HCT116 (cell line): ENCODE data around the gene EXD3. TPM values are rescaled to one million over a fixed set of nuclear protein-coding genes. Genes with fewer than 3 reads are reported as not detected.
A peak's percentile ranks its signal among the peaks of the same experiment; 100 is the strongest.

Experiments
- ATAC-seq: fragments of 200-7000 bp; cut with Tn5 transposase; 2 replicates; pipeline ENCODE4 v1.9.1; 2020; ENCODE audit warnings: mild to moderate bottlenecking, moderate library complexity
- BruUV-seq: library from RNA; stranded (reverse); fragments of 400-500 nt; replicated peaks from 2 replicates; lab custom pipeline; 2021; lab: Mats Ljungman, UMichigan
- CTCF ChIA-PET: fragments of 300-600 bp; sonication (Branson Sonifier 250); formaldehyde crosslinking; loops from one replicate; lab custom pipeline; 2021; ENCODE audit warnings: antibody characterized with exemption; lab: Charles Lee
- POLR2A ChIA-PET: fragments of 300-600, 350-600 bp; sonication (Branson Sonifier 250); formaldehyde crosslinking; loops from one replicate; lab custom pipeline; 2021; ENCODE audit warnings: antibody characterized with exemption; lab: Charles Lee
- RAD21 ChIA-PET, 2 experiments: fragments of 300-600 bp; sonication (Branson Sonifier 250); formaldehyde crosslinking; loops; one replicate each; lab custom pipeline; 2023; ENCODE audit warnings: low total read pairs in 2 of 2; ENCODE audit not compliant: uncharacterized antibody in 2 of 2, unreplicated experiment in 2 of 2, low non-redundant PET in 1 of 2; lab: Charles Lee
- DNase-seq: peaks from one replicate; pipeline ENCODE4 v3.0.0-alpha.2; 2010; ENCODE audit warnings: low read depth, low spot score
- H2AFZ ChIP-seq: fragments of 200-600 bp; shearing (Covaris generic), sonication (generic); 2 replicates; pipeline ENCODE4 v1.6.1; 2017; ENCODE audit warnings: low read depth, mixed run types, mixed read lengths, antibody characterized with exemption, low read length; ENCODE audit not compliant: poor library complexity, severe bottlenecking
- H3K27ac ChIP-seq: 2 replicates; pipeline ENCODE4 v1.5.1; 2012; ENCODE audit warnings: low read depth, low read length
- H3K27me3 ChIP-seq: fragments of 200-600 bp; sonication (generic); 2 replicates; pipeline ENCODE4 v1.6.1; 2016; ENCODE audit warnings: mixed run types, low read length, mixed read lengths; ENCODE audit not compliant: insufficient read depth
- H3K36me3 ChIP-seq, 2 experiments: fragments of 200-500 bp in 1 of 2; fragments of 200-600 bp in 1 of 2; sonication (Bioruptor generic) in 1 of 2; sonication (generic) in 1 of 2; 2 replicates each; pipeline versions ENCODE4 v1.5.1 to v1.6.1; 2014 to 2016; ENCODE audit warnings: low read length in 2 of 2, inconsistent platforms in 1 of 2, mixed read lengths in 1 of 2, mixed run types in 1 of 2; ENCODE audit not compliant: insufficient read depth in 2 of 2, control insufficient read depth in 1 of 2
- H3K4me1 ChIP-seq, 2 experiments: fragments of 200-600 bp in 1 of 2; sonication (generic) in 1 of 2; 2 replicates each; pipeline versions ENCODE4 v1.5.1 to v1.6.1; 2012 to 2017; ENCODE audit warnings: low read length in 2 of 2, inconsistent platforms in 1 of 2, mild to moderate bottlenecking in 1 of 2, mixed read lengths in 1 of 2, mixed run types in 1 of 2, moderate library complexity in 1 of 2; ENCODE audit not compliant: insufficient read depth in 2 of 2, control insufficient read depth in 1 of 2
- H3K4me2 ChIP-seq: fragments of 200-600 bp; sonication (generic); 2 replicates; pipeline ENCODE4 v1.6.1; 2017; ENCODE audit warnings: mixed run types, low read length, mixed read lengths
- H3K4me3 ChIP-seq, 2 experiments: fragments of 200-600 bp in 1 of 2; sonication (generic) in 1 of 2; replicated peaks in 1 of 2; 2 replicates each; pipeline ENCODE4 v1.5.1; 2011 to 2016; ENCODE audit warnings: low read length in 2 of 2, control low read depth in 1 of 2, low read depth in 1 of 2, mild to moderate bottlenecking in 1 of 2, mixed read lengths in 1 of 2, mixed run types in 1 of 2
- H3K79me2 ChIP-seq: fragments of 200-600 bp; sonication (generic); 2 replicates; pipeline ENCODE4 v1.6.1; 2017; ENCODE audit warnings: mild to moderate bottlenecking, mixed run types, low read length, moderate library complexity, mixed read lengths; ENCODE audit not compliant: insufficient read depth
- H3K9ac ChIP-seq: fragments of 200-600 bp; sonication (generic); 2 replicates; pipeline ENCODE4 v1.6.1; 2016; ENCODE audit warnings: low read length, mixed read lengths
- H3K9me2 ChIP-seq: fragments of 200-600 bp; sonication (generic), shearing (Covaris generic); 2 replicates; pipeline ENCODE4 v1.6.1; 2017; ENCODE audit warnings: mixed run types, mild to moderate bottlenecking, moderate library complexity; ENCODE audit not compliant: insufficient read depth
- H3K9me3 ChIP-seq, 2 experiments: fragments of 200-500 bp in 1 of 2; fragments of 200-600 bp in 1 of 2; sonication (Bioruptor generic) in 1 of 2; sonication (generic) in 1 of 2; 2 replicates each; pipeline ENCODE4 v1.6.1; 2014 to 2017; ENCODE audit warnings: low read length in 2 of 2, mixed read lengths in 2 of 2, inconsistent platforms in 1 of 2, low read depth in 1 of 2, mild to moderate bottlenecking in 1 of 2, mixed run types in 1 of 2, moderate library complexity in 1 of 2; ENCODE audit not compliant: control insufficient read depth in 1 of 2, insufficient read depth in 1 of 2
- H4K20me1 ChIP-seq: fragments of 200-600 bp; sonication (generic), shearing (Covaris generic); 2 replicates; pipeline ENCODE4 v1.6.1; 2017; ENCODE audit warnings: mixed run types, mild to moderate bottlenecking, moderate library complexity; ENCODE audit not compliant: insufficient read depth
- CEBPB ChIP-seq: IDR thresholded peaks from 2 replicates; pipeline ENCODE4 v1.6.1; 2012; ENCODE audit warnings: low read depth
- MAX ChIP-seq: IDR thresholded peaks from 2 replicates; pipeline ENCODE4 v1.6.1; 2012
- POLR2A ChIP-seq: IDR thresholded peaks from 2 replicates; pipeline ENCODE4 v1.7.0; 2011; ENCODE audit warnings: borderline replicate concordance; ENCODE audit not compliant: insufficient read depth, insufficient read length; ENCODE audit errors: extremely low read depth
- SP1 ChIP-seq: IDR thresholded peaks from 2 replicates; pipeline ENCODE4 v1.6.1; 2012; ENCODE audit warnings: low read depth
- TCF7L2 ChIP-seq: IDR thresholded peaks from 2 replicates; pipeline ENCODE4 v1.7.0; 2011; ENCODE audit warnings: borderline replicate concordance, inconsistent platforms; ENCODE audit not compliant: insufficient read depth, insufficient read length; ENCODE audit errors: extremely low read depth
- ZFX ChIP-seq: fragments of 450-650 bp; IDR thresholded peaks from 2 replicates; pipeline ENCODE4 v1.6.1; 2017
- intact Hi-C: fragments of 100-400 bp; cut with micrococcal nuclease; formaldehyde crosslinking; loops from 2 replicates; pipeline ENCODE4 v1.10.0; 2022
- total RNA-seq: library from RNA; stranded (reverse); gene quantifications from one replicate; pipeline ENCODE4 v1.2.1, GENCODE V29; 2021; ENCODE audit not compliant: unreplicated experiment
- TF ChIP-seq, protein P1 (sequence below), 3 experiments: fragments of 200-600 bp in 1 of 3; sonication (generic) in 1 of 3; IDR thresholded peaks in 2 of 3; conservative IDR thresholded peaks in 1 of 3; 2 replicates each; pipeline ENCODE4 v1.5.1; 2012 to 2017; ENCODE audit warnings: low read depth in 2 of 3, low read length in 2 of 3, antibody characterized with exemption in 1 of 3, borderline replicate concordance in 1 of 3, control low read depth in 1 of 3, mild to moderate bottlenecking in 1 of 3, mixed read lengths in 1 of 3, mixed run types in 1 of 3, moderate library complexity in 1 of 3; ENCODE audit not compliant: insufficient read depth in 1 of 3
- TF ChIP-seq, protein P2 (sequence below): IDR thresholded peaks from 2 replicates; pipeline ENCODE4 v1.6.1; 2012

EXD3 gene
- total RNA-seq, 1 experiment from 2014 or later = 25.4 TPM

DNA sequence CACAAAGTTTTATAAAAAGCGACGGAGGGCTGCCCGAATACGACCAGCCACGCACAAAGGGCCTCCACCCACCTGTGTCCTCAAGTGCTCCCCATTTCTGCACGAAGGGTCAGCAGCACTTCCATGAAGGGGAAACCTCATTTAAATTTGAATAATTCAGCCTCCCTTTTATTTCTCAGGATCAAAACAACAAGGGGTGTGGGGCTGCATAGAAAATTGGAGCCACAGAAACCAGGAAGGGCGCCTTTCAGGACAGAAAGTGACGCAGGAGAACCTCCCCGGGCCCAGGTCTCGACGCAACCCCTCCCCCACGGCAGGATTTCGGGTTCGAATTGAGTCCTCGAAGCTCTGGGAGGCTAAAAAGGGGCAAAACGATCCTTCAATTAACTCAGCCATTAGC, 123.0 kb downstream of the EXD3 start:
- DNase-seq (no peak), ATAC-seq (no peak)
- no peak overlapping the region for H3K27ac ChIP-seq
- H3K4me1 ChIP-seq = peaks cover 32 to 67% of the 10 kb centered on the region in 2 experiments
- H3K9ac ChIP-seq = no peak overlapping the region
- ChIA-PET RAD21 (no interaction called here), POLR2A (no interaction called here), CTCF (no interaction called here)
- no peaks in the 10 kb centered on the region for H3K36me3 ChIP-seq
- H3K9me2 ChIP-seq = no peaks in the 10 kb centered on the region
- TF ChIP-seq, protein P1, sequence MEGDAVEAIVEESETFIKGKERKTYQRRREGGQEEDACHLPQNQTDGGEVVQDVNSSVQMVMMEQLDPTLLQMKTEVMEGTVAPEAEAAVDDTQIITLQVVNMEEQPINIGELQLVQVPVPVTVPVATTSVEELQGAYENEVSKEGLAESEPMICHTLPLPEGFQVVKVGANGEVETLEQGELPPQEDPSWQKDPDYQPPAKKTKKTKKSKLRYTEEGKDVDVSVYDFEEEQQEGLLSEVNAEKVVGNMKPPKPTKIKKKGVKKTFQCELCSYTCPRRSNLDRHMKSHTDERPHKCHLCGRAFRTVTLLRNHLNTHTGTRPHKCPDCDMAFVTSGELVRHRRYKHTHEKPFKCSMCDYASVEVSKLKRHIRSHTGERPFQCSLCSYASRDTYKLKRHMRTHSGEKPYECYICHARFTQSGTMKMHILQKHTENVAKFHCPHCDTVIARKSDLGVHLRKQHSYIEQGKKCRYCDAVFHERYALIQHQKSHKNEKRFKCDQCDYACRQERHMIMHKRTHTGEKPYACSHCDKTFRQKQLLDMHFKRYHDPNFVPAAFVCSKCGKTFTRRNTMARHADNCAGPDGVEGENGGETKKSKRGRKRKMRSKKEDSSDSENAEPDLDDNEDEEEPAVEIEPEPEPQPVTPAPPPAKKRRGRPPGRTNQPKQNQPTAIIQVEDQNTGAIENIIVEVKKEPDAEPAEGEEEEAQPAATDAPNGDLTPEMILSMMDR (IDR thresholded peaks at IDR 0.05 in 2 of 3, conservative IDR thresholded peaks at IDR 0.05 in 1 of 3; ENCODE audit: borderline replicate concordance in 1 of 3, insufficient read depth in 1 of 3, low read depth in 2 of 3, low read length in 2 of 3) = no peak
- TF ChIP-seq POLR2A (no peak), TCF7L2 (no peak), ZFX (no peak)
- TF ChIP-seq, protein P2, sequence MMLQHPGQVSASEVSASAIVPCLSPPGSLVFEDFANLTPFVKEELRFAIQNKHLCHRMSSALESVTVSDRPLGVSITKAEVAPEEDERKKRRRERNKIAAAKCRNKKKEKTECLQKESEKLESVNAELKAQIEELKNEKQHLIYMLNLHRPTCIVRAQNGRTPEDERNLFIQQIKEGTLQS = no peak
- BruUV-seq = TSS peak; percentile 92
- no peaks in the 10 kb centered on the region for H3K27me3 ChIP-seq
- intact Hi-C loops = loop anchor here (2.0 kb wide), 1 partner anchor 107 kb away; no protein-coding TSS in a partner anchor
- H3K4me2 ChIP-seq = peak overlapping the region; percentile 97; the same call in 1 of the 2 replicates
- H4K20me1 ChIP-seq = peaks cover 2% of the 10 kb centered on the region; the same call in 1 of the 2 replicates
- no peaks in the 10 kb centered on the region for H3K9me3 ChIP-seq
- H3K4me3 ChIP-seq = no peak overlapping the region; a peak in 1 of 4 replicates
- no peak overlapping the region for H2AFZ ChIP-seq
- peaks cover 17% of the 10 kb centered on the region for H3K79me2 ChIP-seq

DNA sequence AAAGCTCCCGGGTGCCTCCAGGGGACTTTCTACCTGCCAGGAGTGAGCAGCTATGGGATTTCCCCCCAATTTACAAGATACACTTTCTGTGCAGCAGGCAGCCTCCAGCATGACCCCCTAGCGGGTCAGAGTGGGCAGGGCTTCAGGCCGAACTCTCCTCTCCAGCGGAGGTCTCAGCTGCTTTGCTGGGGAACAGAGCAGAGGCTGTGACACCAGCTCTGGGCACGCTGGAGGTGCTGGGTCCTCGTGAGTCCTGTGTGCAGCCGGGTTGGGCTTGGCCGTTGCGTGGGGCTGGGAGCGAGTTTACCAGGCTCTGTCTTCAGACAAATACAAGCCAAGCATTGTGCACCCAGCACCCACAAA, 123.8 kb downstream of the EXD3 start:
- no peak for ATAC-seq

More for the DNA sequence above, 123.8 kb downstream of the EXD3 start:
- no peak overlapping the region for H3K4me3 ChIP-seq
- H3K9me2 ChIP-seq = no peaks in the 10 kb centered on the region
- BruUV-seq = no TSS peak
- no peak for DNase-seq
- peaks cover 32 to 67% of the 10 kb centered on the region in 2 experiments for H3K4me1 ChIP-seq
- no peaks in the 10 kb centered on the region for H3K27me3 ChIP-seq
- H3K27ac ChIP-seq = no peak overlapping the region; the same call in 1 of the 2 replicates
- no peak overlapping the region for H3K4me2 ChIP-seq
- H3K9me3 ChIP-seq = no peaks in the 10 kb centered on the region
- TF ChIP-seq CEBPB = no peak
- TF ChIP-seq SP1 = no peak
- no peak for TF ChIP-seq MAX
- no peaks in the 10 kb centered on the region for H3K36me3 ChIP-seq
- no peak overlapping the region for H2AFZ ChIP-seq
- intact Hi-C loops = no loop called here
- H3K9ac ChIP-seq = no peak overlapping the region
- peaks cover 17% of the 10 kb centered on the region for H3K79me2 ChIP-seq
- ChIA-PET RAD21 (no interaction called here), POLR2A (no interaction called here), CTCF (no interaction called here)
- peaks cover 2% of the 10 kb centered on the region; the same call in 1 of the 2 replicates for H4K20me1 ChIP-seq
